ENCODE results near the gene PCDHA5.
"Not testable (repeated sequence)": the region's sequence is repeated elsewhere in the genome, so short reads cannot be mapped to it uniquely, and the experiment has no call there.

Gene PCDHA5

DNA sequence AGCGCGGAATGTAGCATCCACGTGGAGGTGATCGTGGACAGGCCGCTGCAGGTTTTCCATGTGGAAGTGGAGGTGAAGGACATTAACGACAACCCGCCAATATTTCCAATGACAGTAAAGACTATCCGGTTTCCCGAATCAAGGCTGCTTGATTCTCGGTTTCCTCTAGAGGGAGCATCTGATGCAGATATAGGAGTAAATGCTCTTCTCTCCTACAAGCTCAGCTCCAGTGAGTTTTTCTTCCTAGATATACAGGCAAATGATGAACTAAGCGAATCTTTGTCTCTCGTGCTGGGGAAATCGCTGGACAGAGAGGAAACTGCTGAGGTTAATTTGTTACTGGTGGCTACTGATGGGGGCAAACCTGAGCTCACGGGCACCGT is 26.2 kb upstream of the PCDHA5 start:
- DNase-seq (ENCODE audit: low spot score): no peak
- TF ChIP-seq CTCF (IDR thresholded peaks at IDR 0.05; ENCODE audit: extremely low read depth, missing control alignments): no peak

- not testable (repeated sequence) for DNase-seq (ENCODE audit: low spot score)
Observed at GRCh38 chr5:140796072-140796717, 25.2 kb upstream of the PCDHA5 start.

DNA sequence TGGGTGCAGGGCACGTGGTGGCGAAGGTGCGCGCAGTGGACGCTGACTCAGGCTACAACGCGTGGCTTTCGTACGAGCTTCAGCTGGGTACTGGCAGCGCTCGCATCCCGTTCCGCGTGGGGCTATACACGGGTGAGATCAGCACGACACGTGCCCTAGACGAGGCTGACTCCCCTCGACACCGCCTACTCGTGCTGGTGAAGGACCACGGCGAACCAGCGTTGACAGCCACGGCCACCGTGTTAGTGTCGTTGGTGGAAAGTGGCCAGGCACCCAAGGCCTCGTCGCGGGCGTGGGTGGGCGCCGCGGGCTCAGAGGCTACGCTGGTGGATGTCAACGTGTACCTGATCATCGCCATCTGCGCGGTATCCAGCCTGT is 24.7 kb upstream of the PCDHA5 start:
- DNase-seq (ENCODE audit: low spot score): no peak
- no peak for TF ChIP-seq CTCF (IDR thresholded peaks at IDR 0.05; ENCODE audit: extremely low read depth, missing control alignments)

DNA sequence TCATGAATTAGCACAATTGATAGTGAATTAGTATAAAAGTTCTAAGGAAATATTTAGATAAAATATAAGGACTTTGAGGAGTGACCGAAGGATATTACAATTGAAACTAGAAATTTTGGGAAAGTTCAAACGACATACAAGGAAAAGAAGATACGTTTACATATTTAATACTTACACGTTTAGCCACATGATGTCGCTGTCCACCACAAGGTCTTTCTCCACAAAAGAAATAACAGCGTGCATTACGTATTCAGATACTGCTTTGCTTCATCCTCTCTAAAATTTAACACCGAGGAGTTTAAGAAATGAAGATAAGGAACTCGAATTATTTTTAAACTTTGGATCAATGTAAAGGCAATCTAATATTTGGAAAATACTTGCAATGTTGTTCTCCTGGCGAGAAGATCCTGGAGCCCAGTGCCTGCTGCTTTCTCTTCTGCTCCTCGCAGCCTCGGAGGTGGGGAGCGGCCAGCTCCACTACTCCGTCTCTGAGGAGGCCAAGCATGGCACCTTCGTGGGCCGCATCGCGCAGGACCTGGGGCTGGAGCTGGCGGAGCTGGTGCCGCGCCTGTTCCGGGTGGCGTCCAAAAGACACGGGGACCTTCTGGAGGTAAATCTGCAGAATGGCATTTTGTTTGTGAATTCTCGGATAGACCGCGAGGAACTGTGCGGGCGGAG is 20.5 kb upstream of the PCDHA5 start, which contains the start of gene PCDHA3:
PCDHA3 (plus strand) TSS at position 242 of the 678 bp plus-strand sequence.
- no peak for DNase-seq (ENCODE audit: low spot score)
- TF ChIP-seq CTCF (IDR thresholded peaks at IDR 0.05; ENCODE audit: extremely low read depth, missing control alignments): no peak

DNA sequence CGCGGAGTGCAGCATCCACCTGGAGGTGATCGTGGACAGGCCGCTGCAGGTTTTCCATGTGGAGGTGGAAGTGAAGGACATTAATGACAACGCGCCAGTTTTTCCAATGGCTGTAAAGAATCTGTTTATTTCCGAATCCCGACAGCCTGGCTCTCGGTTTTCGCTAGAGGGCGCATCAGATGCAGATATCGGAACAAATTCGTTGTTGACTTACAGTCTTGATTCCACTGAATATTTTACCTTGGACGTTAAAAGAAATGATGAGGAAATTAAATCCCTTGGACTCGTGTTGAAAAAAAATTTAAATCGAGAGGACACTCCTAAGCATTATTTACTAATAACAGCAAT is 19.9 kb upstream of the PCDHA5 start:
- no peak for DNase-seq (ENCODE audit: low spot score)
- TF ChIP-seq CTCF (IDR thresholded peaks at IDR 0.05; ENCODE audit: extremely low read depth, missing control alignments): no peak

DNA sequence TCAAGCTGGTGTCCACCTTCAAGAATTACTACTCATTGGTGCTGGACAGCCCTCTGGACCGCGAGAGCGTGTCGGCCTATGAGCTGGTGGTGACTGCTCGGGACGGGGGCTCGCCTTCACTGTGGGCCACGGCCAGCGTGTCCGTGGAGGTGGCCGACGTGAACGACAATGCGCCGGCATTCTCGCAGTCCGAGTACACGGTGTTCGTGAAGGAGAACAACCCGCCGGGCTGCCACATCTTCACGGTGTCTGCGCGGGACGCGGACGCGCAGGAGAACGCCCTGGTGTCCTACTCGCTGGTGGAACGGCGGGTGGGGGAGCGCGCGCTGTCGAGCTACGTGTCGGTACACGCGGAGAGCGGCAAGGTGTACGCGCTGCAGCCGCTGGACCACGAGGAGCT is 19.0 kb upstream of the PCDHA5 start:
- DNase-seq (ENCODE audit: low spot score): not testable (repeated sequence)

DNA sequence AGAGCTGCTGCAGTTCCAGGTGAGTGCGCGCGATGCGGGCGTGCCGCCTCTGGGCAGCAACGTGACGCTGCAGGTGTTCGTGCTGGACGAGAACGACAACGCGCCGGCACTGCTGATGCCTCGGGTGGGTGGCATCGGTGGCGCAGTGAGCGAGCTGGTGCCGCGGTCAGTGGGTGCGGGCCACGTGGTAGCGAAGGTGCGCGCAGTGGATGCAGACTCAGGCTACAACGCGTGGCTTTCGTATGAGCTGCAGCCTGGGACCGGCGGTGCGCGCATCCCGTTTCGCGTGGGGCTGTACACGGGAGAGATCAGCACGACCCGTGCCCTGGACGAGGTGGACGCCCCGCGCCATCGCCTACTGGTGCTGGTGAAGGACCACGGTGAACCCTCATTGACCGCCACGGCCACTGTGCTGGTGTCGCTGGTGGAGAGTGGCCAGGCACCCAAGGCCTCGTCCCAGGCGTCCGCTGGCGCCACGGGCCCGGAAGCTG is 18.6 kb upstream of the PCDHA5 start:
- no peak for TF ChIP-seq CTCF (IDR thresholded peaks at IDR 0.05; ENCODE audit: extremely low read depth, missing control alignments)
- no peak for DNase-seq (ENCODE audit: low spot score)

GRCh38 chr5:140806834-140807775 is 14.3 kb upstream of the PCDHA5 start, which contains the start of gene PCDHA4:
Gene PCDHA4, plus strand, starts transcription at chr5:140807068.
- DNase-seq (ENCODE audit: low spot score): no peak
- TF ChIP-seq CTCF (IDR thresholded peaks at IDR 0.05; ENCODE audit: extremely low read depth, missing control alignments): no peak

- DNase-seq (ENCODE audit: low spot score): not testable (repeated sequence)
Observed at GRCh38 chr5:140808241-140808888, 13.0 kb upstream of the PCDHA5 start.

All from GM20000 (cell line).